GM11168 (cell line): Measurements from ENCODE around the gene PRUNE2.
"Not testable (repeated sequence)": the region's sequence is repeated elsewhere in the genome, so short reads cannot be mapped to it uniquely, and the experiment has no call there.

Experiments used
- in situ Hi-C: fragments of 300-500 bp; cut with MboI; formaldehyde crosslinking; loops from one replicate; pipeline ENCODE4 v1.12.0; 2022; ENCODE audit warnings: low sequenced_read_pairs; ENCODE audit not compliant: unreplicated experiment

PRUNE2 gene

GRCh38 chr9:76877961-76878360, 28.0 kb downstream of the PRUNE2 start:
- in situ Hi-C loops, result no loop called here

- in situ Hi-C loops, result no loop called here
Measured at GRCh38 chr9:76876098-76876497, 29.8 kb downstream of the PRUNE2 start.

- in situ Hi-C loops, result no loop called here
Measured at GRCh38 chr9:76873821-76874220, 32.1 kb downstream of the PRUNE2 start.

GRCh38 chr9:76873056-76873792, 32.7 kb downstream of the PRUNE2 start:
- in situ Hi-C loops, result no loop called here

DNA sequence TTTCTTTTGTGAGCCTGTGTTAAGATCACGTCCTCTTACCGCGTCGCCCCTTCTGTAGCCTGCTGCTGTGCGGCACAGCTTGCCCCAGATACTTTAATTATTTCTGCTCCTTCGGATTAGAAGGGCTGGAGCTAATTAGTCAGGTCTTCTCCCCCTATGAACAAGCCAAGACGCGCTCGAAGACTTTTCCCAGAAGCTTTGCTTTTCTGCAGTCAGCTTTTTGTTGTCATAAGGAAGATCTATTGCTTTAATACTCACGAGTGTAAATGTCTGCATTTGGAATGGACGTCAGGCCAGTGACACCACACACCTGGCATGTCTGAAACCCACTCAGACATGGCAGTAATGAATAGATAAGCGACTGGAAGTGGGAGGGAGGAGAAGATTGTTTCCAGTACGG, 37.0 kb downstream of the PRUNE2 start:
- in situ Hi-C loops, result no loop called here

- in situ Hi-C loops, result no loop called here
Measured at GRCh38 chr9:76866689-76867088, 39.2 kb downstream of the PRUNE2 start.

GRCh38 chr9:76863832-76864231, 42.1 kb downstream of the PRUNE2 start:
- in situ Hi-C loops, result no loop called here

- in situ Hi-C loops, result no loop called here
Measured at GRCh38 chr9:76859860-76860259, 46.1 kb downstream of the PRUNE2 start.

DNA sequence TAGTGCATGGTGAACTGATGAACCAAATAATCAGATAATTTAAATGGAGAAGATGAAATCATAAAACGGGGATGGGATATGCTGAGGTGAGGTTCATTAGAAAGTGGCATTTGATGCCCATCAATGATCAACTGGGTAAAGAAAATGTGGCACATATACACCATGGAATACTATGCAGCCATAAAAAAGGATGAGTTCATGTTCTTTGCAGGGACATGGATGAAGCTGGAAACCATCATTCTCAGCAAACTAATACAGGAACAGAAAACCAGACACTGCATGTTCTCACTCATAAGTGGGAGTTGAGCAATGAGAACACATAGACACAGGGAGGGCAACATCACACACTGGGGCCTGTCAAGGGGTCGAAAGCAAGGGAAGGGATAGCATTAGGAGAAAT, 47.7 kb downstream of the PRUNE2 start:
- in situ Hi-C loops, result not testable (repeated sequence)

GRCh38 chr9:76856016-76856415, 49.9 kb downstream of the PRUNE2 start:
- in situ Hi-C loops, result no loop called here

GRCh38 chr9:76855015-76855414, 50.9 kb downstream of the PRUNE2 start:
- in situ Hi-C loops, result no loop called here

DNA sequence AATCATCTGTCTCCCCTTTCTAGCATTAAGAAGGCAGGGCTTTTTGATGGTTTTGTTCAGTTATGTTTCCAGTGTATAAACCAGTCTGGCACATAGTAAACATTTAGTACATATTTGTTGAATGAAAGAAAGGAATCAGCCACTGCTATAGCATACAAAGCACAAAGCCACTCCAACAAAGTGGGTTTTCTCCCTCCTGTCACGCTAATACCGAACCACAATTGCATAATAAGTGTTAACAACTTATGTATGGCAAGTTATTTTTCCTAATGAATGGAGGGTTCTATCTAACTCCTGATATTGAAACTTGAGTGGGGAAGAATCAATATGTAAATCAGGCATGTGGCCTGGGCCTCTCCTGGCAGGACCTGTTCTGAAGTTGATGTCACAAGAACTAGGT, 53.9 kb downstream of the PRUNE2 start:
- in situ Hi-C loops, result no loop called here

DNA sequence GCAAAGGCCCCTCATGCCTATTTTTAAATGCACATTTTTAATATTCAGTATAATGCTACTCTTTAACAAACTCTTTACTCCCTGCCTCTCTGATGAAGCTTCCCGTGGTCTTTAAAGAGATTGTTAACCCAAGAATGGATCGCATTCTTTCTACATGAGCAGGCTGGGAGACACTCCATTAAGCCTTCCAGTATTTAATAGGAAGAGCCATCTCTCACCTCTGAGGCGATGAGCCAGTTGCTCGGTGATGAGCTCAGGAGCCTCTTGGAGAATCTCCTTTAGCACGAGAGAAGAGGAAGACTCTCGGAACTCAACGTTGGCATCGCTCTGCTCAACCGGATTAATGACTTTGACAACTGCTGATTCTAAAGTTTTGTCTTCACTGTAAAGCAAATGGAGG, 59.6 kb downstream of the PRUNE2 start:
- in situ Hi-C loops, result no loop called here

DNA sequence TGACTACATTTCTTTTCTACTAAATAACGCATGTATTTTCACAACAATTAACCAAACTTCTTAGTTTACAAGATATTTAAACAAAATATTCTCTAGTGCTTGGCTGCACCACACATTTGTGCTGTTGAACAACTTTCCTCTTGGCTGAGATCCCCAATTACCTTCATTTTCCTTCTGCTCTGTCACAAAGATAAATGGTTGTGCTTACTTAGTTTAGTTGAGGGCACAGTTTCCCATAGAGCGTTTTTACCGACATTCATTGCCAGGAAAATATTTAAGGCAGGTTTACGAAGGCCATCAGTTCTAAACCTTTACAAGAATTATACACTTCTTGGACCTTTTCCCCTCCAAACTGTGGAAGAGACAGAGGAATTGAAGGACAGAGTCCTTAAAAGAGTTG, 60.7 kb downstream of the PRUNE2 start:
- in situ Hi-C loops, result no loop called here

GRCh38 chr9:76835571-76836283, 70.2 kb downstream of the PRUNE2 start:
- in situ Hi-C loops, result no loop called here

GRCh38 chr9:76828447-76828846, 77.5 kb downstream of the PRUNE2 start:
- in situ Hi-C loops, result loop anchor here (10.0 kb wide), 1 partner anchor 156 kb away; no protein-coding TSS in a partner anchor

DNA sequence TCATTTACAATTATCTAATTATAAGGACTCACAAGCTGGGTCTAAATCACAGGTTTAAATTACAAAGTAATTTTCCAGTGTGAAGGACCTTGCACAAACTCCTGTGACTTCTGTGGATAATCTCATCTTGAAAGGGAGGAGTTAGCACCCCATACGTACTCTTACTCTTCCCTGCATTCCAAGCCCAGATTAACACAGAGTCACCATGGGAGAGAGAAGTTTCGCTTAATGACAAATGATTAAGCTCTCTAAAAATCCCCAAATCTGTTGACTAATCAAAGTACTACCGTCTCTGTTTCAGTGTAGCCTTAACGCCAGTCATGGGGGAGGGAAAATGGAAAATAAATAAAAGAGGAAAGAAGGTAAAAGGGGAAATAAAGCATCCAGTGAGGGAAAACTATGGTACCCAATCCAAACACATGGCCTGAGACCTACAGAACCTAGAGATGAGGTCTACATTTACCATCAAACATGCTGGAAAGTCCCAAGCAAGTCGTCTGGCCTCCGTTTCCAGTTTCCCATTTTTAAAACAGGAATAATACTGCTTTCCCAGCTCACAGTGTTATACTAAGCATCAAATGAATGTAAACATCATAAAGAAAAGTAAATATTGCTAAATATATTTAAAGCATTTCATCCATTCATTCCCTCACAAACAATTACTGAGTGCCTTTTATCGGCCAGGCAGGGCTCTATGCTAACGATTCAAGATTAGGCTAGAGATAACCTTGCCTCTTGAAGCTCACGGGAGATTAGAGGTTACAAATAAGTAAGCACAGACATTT, 78.4 kb downstream of the PRUNE2 start:
- in situ Hi-C loops, result loop anchor here (10.0 kb wide), 1 partner anchor 157 kb away; no protein-coding TSS in a partner anchor

DNA sequence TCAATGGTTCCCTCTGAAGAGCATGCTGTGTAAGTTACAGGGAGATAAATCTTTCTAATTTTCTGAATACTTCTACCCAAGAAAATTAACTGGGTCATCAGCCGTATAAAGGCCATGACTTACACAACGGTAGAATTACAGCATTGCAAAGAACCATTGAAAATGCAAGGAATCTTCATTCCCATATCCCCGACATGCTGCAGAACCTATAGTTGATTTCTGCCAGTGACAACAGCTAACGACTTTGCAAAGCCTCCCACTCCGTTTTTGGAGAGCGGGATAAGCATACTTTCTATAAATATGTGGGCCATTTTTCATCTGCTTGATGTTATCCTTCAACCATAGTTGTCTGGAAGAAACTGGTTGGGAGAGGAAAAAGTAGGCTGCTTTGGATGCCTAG, 85.5 kb downstream of the PRUNE2 start:
- in situ Hi-C loops, result loop anchor here (10.0 kb wide), 1 partner anchor 164 kb away; no protein-coding TSS in a partner anchor

DNA sequence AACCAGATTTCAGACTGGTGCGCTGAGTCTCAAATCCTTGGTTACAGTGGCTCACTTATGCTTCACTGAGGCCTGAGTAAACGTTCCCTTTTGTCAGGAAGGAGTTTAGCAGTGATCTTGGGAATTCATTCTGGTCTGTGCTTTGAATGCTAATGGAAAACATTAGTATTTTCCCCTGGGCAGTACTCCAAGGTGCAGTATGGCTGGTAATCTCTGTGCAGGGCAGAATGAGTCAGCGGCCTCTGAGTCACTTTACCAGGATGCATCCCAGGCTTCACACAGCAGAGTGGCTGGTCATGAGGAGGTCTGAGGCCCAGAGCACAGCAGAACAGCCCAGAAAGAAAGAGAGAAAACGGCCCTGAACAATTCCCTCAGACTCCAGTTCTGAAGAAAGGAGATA, 87.6 kb downstream of the PRUNE2 start:
- in situ Hi-C loops, result no loop called here

DNA sequence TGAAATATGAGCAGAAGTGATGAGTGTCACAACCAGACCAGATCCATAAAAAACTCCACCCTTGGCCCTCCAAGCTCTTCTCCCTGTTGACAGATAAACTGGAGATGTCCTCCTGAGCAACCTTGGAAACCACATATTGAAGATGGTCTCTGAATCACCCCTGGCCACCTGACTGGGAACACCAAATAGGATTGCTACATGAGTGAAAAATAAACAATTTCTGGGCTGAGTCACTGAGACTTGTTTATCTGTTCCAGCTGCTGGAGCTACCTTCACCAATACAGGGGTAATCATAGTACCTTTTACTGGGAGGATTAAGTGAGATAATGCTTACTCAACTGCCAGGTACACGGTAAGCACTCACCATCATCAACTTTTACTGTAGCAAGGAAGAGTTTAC, 88.4 kb downstream of the PRUNE2 start:
- in situ Hi-C loops, result no loop called here

GRCh38 chr9:76812591-76812990, 93.3 kb downstream of the PRUNE2 start:
- in situ Hi-C loops, result no loop called here
